Liver (tissue), 3 donors: Measurements from ENCODE around the gene NQO2.

Experiments
- CTCF ChIP-seq: fragments of 150-350 bp; IDR thresholded peaks from 2 replicates; pipeline ENCODE4 v1.5.1; 2017; ENCODE audit warnings: improper control_type of control experiment, low read depth, low read length; ENCODE audit not compliant: missing input control
- EGR1 ChIP-seq, 2 donors: IDR thresholded peaks; 2 replicates each; pipeline ENCODE4 v1.6.1; 2016 to 2018; ENCODE audit warnings: antibody characterized with exemption in 2 of 2, low read depth in 2 of 2
- MAX ChIP-seq: IDR thresholded peaks from 2 replicates; pipeline ENCODE4 v1.6.1; 2016; ENCODE audit warnings: antibody characterized with exemption
- RAD21 ChIP-seq, 2 donors: IDR thresholded peaks; 2 replicates each; pipeline ENCODE4 v1.6.1; 2016; ENCODE audit warnings: antibody characterized with exemption in 2 of 2, mild to moderate bottlenecking in 2 of 2
- RXRA ChIP-seq, 2 donors: IDR thresholded peaks; 2 replicates each; pipeline ENCODE4 v1.6.1; 2017 to 2018; ENCODE audit warnings: antibody characterized with exemption in 2 of 2, mild to moderate bottlenecking in 1 of 2
- YY1 ChIP-seq: IDR thresholded peaks from 2 replicates; pipeline ENCODE4 v1.6.1; 2016; ENCODE audit warnings: antibody characterized with exemption, mild to moderate bottlenecking
- TF ChIP-seq, protein P1 (sequence below): IDR thresholded peaks from 2 replicates; pipeline ENCODE4 v1.6.1; 2016; ENCODE audit warnings: antibody characterized with exemption, mild to moderate bottlenecking
- donor health status: healthy.
- donor health status: healthy.

- TF ChIP-seq CTCF, result no peak
- no peak for TF ChIP-seq RAD21 (IDR thresholded peaks at IDR 0.05)
- no peak for TF ChIP-seq RXRA (IDR thresholded peaks at IDR 0.05)
- no peak for TF ChIP-seq EGR1 (IDR thresholded peaks at IDR 0.05; ENCODE audit: low read depth in 2 of 2)
- no peak for TF ChIP-seq MAX
- peak; percentile 2 for TF ChIP-seq YY1
- TF ChIP-seq, protein P1, sequence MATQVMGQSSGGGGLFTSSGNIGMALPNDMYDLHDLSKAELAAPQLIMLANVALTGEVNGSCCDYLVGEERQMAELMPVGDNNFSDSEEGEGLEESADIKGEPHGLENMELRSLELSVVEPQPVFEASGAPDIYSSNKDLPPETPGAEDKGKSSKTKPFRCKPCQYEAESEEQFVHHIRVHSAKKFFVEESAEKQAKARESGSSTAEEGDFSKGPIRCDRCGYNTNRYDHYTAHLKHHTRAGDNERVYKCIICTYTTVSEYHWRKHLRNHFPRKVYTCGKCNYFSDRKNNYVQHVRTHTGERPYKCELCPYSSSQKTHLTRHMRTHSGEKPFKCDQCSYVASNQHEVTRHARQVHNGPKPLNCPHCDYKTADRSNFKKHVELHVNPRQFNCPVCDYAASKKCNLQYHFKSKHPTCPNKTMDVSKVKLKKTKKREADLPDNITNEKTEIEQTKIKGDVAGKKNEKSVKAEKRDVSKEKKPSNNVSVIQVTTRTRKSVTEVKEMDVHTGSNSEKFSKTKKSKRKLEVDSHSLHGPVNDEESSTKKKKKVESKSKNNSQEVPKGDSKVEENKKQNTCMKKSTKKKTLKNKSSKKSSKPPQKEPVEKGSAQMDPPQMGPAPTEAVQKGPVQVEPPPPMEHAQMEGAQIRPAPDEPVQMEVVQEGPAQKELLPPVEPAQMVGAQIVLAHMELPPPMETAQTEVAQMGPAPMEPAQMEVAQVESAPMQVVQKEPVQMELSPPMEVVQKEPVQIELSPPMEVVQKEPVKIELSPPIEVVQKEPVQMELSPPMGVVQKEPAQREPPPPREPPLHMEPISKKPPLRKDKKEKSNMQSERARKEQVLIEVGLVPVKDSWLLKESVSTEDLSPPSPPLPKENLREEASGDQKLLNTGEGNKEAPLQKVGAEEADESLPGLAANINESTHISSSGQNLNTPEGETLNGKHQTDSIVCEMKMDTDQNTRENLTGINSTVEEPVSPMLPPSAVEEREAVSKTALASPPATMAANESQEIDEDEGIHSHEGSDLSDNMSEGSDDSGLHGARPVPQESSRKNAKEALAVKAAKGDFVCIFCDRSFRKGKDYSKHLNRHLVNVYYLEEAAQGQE, result no peak
Observed at GRCh38 chr6:3022765-3023662, 23.3 kb downstream of the NQO2 start.
